Measurements from ENCODE around the gene CYB5B.

Gene CYB5B

DNA sequence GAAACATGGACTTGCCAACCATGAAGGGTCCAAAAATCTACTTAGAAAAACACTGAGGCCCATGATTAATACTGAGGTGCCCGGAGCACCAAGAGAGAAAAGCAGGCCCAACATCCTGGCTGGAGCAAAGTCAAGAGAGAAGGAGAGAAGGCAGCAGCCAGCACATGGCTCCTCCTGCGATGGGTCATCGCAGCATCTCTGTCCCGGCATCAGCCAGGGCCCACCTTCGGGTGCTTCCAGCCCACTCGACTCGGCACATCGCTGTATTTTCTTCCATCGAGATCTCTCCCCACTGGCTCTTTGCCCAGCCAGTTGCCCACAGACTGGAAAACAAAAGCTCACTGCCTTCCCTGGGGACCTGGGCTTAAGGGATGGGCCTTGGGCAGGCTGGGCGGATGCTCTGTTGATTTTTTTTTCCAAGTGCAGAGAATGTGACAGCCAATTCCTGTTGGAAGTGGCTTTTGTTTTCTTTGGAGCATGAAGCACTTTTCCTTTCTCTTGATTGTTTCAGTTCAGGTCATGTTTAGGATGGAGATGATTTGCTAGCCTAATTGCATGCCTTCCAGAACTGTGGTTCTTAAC is 58.1 kb downstream of the CYB5B start:
- in situ Hi-C loops (cut with HindIII; ENCODE audit: low sequenced_read_pairs) = no loop called here

DNA sequence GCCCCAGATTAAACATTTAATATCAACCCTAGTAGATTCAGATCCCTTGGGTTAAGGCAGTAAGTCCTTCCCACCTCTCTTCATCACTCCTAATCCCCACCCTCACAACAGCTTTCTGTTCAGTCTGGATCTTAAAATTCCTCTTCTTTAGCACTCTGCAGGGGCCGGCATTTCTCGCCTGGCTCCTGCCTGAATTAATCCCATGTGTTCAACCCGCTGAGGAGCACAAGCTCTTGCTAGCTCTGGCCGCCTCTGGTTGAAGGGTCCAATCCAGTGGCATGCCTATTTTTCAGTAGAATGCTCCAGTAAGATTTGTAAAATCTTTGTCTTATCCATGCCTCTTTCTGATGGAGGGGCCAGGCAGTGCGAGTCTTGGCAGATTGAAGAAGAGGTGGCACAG is 59.2 kb downstream of the CYB5B start:
- in situ Hi-C loops (cut with HindIII; ENCODE audit: low sequenced_read_pairs) = no loop called here

DNA sequence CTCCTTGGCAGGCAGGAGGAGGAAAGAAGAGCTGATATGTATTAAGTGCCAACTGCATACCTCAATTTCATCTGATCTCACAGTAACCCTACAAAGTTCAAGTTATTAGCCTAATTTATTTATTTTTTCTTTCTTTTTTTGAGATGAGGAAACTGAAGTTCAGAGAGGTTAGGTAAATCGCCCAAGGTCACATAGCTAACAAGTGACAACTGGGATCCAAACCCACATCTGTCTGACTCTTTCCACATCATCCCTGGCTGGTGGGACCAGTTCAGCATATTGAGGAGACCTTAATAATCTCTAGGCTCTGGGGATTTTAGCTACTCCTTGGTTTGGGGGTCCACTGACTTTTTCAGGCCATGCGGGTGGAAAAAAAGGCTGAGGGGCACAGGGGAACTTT is 60.9 kb downstream of the CYB5B start:
- in situ Hi-C loops (cut with HindIII; ENCODE audit: low sequenced_read_pairs) = no loop called here

DNA sequence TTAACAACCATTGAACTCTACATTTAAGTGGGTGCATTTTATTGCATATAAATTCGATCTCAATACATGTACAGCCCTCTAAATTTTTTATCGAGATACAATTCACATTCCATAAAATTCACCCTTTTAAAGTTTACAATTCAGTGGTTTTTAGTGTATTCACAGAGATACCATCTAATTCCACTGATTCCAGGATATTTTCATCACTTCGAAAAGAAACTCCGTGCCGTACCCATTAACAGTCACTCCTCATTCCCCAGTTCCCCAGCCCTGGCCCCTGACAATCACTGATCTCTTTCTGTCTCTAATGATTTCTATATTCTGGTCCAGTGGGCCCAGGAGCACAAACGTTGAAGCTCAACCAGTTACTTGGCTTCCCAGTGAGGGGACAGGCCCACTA is 61.4 kb downstream of the CYB5B start:
- in situ Hi-C loops (cut with HindIII; ENCODE audit: low sequenced_read_pairs) = no loop called here

DNA sequence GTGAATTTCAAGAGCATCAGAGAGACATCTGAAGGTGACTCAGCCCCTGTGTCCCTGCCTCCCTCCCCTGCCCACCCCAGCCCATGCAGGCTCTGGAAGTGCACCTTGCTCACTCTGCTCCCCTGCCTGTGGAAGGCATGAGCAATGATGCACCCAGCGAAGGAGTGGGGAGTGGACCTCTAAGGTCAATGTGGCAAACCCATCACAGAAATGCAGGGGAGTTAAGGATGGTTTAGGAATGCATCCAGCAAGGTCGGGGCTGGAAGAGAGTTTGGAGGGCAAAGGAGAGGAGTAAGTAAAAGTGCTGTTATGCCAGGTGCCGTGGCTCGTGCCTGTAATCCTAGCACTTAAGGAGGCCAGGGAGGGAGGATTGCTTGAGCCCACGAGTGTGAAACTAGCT is 61.9 kb downstream of the CYB5B start:
- in situ Hi-C loops (cut with HindIII; ENCODE audit: low sequenced_read_pairs) = no loop called here

DNA sequence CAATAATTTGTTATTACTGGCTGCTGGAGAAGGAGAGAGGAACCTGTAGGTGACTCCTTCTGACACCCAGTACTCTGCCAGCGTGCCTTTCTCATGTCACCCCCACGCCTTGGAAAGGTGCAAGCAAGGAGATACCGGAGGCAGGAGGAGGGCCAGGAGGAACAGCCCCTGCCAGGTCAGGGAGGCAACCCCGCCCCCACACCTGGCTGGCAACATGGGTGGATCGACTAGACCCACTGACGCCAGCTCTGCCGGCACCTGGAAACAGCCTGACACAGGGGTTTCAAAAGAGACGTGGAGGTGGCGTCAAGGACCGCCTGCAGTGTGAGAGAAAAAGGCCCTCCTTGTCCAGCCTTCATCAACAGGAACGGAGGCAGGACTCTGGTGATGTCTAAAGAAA is 62.3 kb downstream of the CYB5B start:
- in situ Hi-C loops (cut with HindIII; ENCODE audit: low sequenced_read_pairs) = no loop called here

DNA sequence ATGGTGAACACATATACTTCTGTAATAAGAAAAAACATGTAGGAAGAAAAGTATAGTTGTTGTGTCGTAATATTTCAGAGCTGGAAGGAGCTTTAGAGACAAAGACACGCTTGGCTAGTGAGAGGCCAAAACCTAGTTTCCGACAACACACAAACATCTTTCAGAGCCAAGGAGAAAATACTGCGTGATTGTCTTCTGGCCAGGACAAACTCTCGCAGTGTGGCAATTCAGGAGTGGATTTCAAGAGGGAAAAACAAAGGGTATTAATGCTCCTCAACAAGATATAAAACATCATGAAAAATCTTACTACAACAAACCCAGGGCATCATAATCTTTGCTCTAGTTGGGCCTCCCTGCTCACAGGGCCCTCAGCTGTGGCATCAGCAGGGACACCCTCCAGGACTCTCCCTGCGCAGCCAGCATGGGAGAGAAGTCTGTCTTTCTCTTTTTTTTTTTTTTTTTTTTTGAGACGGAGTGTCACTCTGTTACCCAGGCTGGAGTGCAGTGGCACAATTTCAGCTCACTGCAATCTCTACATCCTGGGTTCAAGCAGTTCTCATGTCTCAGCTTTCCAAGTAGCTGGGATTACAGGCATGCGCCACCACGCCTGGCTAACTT is 66.4 kb downstream of the CYB5B start:
- in situ Hi-C loops (cut with HindIII; ENCODE audit: low sequenced_read_pairs) = no loop called here

DNA sequence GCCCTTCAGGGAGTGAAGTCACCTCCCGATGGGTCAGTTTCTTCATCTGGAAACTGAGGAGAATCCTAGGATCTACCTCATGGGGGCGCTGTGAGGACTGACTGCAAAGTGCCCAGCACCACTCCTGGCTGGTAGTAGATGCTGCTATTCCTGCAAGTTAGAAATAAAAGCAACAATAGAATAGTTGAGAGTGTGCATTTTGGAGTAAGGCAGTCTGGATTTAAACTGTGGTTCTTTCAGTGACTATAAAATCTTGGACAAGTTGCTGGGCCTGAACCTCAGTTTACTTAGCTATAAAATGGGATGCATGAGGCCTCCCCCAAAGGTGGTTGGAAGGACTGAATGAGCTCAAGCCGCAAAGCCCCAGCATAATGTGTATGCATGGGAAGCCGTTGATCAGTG is 70.6 kb downstream of the CYB5B start:
- in situ Hi-C loops (cut with HindIII; ENCODE audit: low sequenced_read_pairs) = no loop called here

DNA sequence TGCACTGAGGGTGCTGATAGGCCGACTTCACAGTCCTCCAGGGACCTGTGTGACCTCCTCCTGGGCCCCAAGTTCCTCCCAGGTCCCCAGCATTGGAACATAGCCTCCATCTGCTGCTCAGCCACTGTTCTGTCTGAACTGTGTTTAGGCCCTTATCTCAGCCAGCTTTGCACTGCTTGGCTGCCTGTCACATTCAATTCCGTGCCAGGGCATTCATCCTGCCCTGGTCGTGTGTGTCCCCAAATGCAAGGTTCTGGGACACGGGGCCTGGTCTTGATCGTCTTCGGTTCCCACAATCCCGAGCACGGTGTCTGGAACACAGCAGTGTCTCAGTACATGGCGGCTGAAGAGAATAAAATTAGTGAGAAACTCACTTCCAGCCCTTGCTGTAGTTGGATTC is 71.4 kb downstream of the CYB5B start:
- in situ Hi-C loops (cut with HindIII; ENCODE audit: low sequenced_read_pairs) = no loop called here

DNA sequence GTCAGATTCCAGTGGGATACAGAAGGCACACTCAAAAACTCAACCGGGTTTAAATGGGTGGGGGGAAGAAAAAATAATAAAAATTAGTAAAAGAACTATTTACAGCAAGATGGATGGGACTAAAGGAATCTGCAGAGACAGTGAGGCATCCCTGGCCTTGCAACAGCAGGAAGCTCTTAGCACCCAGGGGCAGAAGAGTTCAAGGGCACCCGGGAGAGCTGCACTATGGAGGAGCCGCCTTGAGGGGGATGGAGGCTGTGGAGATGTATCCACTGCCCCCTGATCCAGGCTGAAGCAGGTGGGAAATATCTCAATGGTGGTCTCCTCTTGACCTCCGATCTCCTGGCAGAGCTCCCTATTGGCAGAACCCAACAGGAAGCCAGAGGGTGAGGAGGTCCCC is 72.0 kb downstream of the CYB5B start:
- in situ Hi-C loops (cut with HindIII; ENCODE audit: low sequenced_read_pairs) = no loop called here

DNA sequence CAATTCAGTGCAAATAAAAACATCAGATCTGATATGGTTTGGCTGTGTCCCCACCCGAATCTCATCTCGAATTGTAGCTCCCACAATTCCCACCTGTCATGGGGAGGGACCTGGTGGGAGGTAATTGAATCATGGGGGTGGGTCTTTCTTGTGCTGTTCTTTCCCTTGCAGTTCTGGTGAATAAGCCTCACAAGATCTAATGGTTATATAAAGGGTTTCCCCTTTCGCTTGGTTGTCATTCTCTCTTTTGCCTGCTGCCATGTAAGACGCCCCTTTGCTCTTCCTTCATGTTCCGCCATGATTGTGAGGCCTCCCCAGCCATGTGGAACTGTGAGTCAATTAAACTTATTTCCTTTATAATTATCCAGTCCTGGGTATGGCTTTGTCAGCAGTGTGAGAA is 72.5 kb downstream of the CYB5B start:
- in situ Hi-C loops (cut with HindIII; ENCODE audit: low sequenced_read_pairs) = no loop called here

DNA sequence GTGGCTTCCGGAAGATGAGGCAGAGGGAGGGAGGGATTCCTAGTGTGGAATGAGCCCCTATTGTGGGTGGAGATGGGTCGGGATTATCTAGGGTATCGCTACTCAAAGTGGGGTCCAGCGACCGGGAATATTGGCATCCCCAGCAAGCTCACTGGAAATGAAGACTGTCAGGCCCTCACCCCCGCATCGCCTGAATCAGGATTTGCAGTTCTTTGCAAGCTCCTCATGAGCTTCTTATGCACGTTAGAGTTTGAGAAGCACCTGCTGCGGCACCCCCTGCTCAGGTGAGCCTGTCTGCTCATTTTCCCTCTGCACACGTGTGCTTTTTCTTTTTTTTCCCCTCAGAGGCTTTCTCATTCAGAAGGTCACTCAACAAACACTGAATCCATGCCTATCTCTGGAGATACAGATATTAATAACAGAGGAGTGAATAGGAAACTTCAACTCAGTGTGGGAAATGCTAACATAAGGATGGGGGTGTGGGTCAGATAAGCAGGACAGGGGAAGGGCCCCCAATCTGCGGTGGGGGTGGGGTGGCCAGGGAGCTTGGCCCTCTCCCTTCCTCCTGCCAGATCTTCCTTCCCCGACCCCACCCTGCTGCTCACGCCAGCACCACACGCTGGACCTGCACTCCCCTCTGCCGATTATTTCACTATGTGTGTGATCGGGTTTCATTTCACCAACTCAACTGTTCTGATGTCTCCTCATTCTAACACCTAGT is 73.6 kb downstream of the CYB5B start:
- in situ Hi-C loops (cut with HindIII; ENCODE audit: low sequenced_read_pairs) = no loop called here

DNA sequence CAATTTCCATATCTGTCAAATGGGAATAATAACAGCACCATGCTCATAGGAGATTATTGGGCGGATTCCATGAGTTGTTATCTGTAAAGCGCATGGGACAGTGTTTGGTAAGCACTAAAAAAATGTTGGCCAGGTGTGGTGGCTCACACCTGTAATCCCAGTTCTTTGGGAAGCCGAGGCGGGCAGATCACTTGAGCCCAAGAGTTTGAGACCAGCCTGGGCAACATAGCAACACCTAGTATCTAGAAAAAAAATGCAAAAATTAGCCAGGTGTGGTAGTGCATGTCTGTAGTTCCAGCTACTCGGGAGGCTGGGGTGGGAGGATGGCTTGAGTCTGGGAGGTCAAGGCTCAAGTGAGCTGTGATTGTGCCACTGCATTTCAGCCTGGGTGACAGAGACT is 74.5 kb downstream of the CYB5B start:
- in situ Hi-C loops (cut with HindIII; ENCODE audit: low sequenced_read_pairs) = no loop called here

DNA sequence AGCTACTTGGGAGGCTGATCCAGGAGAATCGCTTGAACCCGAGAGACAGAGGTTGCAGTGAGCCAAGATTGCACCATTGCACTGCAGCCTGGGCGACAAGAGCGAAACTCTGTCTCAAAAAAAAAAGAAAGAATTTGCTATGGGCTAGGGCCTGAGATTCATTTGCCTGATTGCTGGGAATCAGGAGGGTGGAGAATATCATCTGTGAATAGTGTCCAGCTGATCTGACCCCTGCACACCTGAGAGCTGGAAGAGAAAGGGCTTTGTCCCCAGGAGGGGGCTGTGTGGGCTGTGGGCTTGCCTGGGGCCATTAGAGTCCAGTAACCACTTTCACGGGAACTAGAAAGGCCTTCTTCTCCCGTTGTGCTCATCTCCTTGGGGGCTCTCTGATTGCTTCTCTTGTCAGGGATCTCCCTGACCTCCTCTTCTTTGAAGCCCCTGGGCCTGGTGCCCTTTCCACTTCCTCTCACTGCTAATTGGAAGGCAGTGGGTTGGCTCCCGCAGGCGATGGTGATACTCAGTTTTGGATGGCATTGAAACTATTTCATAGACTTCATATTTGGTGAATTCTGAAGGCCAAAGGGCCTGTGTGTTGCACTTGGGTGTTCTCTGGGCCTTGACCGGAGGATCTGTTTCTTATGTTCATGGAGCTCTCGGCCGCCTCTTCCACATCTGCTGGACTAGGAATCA is 75.3 kb downstream of the CYB5B start:
- in situ Hi-C loops (cut with HindIII; ENCODE audit: low sequenced_read_pairs) = no loop called here

DNA sequence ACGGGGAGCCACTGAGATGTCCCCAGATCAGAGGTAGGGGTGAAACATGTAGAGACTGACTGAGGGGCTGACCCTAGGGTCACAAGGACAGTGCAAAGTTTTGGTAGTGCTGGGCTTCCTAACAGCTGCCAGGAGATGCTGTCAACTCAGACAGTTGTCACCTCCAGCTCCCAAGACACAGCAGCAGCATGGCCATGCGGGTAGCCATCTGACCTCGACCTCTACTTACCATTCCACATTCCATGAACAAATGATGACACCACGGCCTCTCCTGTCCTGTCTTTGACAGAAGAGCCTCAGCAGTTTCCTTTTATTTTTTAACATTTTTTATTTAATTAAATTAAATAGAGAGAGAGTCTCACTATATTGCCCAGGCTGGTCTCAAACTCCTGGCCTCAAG is 76.1 kb downstream of the CYB5B start:
- in situ Hi-C loops (cut with HindIII; ENCODE audit: low sequenced_read_pairs) = no loop called here

DNA sequence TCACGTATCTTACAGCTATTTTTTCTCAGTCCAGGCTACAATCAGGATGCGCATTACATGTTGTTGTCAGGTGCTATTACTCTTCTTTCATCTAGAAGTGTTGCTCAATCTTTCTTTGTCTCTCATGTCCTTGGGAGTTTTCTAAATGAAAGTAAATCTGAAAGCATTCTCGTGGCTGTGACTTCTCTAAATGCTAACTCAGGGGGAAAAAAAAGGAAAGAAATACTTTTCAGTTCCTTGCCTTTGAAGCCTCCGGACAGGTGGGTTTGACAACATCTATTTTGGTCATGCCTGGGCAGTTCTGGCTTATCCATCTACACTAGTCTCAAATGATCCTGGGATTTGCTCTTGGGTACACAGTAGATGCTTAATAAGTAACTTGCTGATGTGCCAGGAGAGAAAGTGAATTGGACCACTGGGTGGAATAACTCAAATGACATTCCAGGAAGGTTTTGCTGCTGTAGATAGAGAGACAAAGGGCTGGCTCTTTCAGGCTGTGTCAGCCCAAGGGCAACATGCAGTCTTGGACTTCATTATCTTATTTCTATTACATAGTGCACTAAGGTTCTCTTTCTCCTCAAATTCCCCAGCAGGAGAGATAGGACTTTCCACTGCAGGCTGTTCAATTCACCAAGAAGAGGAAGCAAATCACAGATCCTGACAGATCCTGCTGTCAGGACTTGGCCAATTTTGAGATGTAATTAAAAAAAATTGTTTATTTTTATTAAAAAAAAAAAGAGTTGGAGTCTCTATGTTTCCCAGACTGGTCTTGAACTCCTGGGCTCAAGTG is 77.7 kb downstream of the CYB5B start:
- in situ Hi-C loops (cut with HindIII; ENCODE audit: low sequenced_read_pairs) = no loop called here

DNA sequence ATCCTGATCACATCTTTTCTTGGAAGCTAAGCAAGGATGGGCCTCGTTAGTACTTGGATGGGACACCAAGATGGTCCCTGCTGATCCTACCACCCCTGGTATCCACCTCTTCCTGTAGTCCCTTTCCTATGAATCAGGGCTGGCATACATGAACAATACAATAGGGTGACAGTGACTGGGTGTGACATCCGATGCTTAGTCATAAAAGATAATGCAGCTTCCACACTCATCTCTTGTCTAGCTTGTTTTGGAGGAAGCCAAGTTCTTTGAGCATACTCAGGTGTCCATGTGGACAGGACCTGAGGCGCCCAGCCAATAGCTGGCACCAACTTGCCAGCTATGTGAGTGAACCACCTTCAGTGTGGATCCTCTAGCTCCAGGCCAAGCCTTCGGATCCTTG is 78.8 kb downstream of the CYB5B start:
- in situ Hi-C loops (cut with HindIII; ENCODE audit: low sequenced_read_pairs) = no loop called here

DNA sequence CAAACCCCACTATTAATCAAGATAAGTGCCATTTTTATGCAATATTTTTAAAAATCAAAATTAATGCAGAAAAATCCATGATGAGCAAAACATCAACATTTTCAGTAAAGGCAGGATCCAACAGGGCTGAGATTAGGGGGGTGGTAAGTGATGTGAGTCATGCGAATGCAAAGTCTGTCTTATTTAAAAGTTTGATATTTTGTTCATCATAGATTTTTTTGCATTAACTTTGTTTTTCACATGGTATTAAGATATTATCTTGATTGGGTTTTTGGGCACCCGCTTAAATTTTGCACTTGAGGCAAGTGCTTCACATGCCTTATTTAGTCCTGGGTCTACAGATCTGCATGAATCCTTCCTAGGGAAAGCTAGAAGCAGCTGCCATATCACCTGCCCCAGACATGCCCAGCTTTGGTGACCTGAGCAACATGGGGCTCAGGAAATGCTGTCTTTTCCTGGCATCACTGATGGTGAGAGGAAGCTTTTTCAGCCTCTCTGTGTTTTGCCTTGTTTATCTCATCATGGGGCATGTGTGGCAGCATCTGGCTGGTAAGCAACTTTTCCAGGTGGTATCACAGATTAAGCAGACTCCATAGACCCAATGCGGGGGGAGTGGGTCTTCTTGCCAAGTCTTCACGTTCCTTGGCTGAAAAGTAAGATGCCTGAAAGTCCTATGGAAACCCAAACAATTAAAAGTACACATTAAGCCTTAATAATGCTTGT is 83.8 kb downstream of the CYB5B start:
- in situ Hi-C loops (cut with HindIII; ENCODE audit: low sequenced_read_pairs) = no loop called here

DNA sequence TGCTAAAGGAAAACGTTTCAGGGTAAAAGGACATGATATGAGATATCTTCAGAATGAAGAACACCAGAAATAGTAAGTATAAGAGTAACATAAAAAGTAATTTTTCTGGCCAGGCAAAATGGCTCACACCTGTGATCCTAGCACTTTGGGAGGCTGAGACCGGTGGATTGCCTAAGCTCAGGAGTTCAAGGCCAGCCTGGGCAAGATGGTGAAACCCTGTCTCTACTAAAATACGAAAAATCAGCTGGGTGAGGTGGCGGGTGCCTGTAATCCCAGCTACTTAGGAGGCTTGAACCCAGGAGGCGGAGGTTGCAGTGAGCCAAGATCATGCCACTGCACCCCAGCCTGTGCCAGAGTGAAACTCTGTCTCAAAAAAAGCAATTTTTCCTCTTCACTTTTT is 84.7 kb downstream of the CYB5B start:
- in situ Hi-C loops (cut with HindIII; ENCODE audit: low sequenced_read_pairs) = no loop called here

DNA sequence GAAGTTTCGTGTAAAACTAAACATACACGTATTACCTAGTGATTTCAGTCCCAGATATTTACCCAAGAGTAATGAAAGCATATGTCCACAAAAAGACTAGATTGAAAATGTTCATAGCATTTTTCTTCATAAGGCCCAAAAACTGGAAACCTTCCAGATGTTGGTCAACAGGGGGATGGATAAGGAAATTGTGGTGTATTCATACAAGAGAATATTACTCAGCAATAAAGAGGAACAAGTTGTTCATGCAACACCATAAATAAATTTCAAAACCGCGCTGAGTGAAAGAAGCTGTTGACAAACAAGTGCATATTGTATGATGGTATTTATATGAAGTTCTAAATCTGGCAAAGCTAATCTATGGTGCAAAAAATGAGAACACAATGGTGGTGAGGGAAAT is 87.2 kb downstream of the CYB5B start:
- in situ Hi-C loops (cut with HindIII; ENCODE audit: low sequenced_read_pairs) = no loop called here

All from DLD1 (cell line).